ENCODE data around the gene GNAT3.

GNAT3 gene

GRCh38 chr7:80466636-80467035 lies 45.2 kb downstream of the GNAT3 start:
- H3K27ac ChIP-seq, result no peak overlapping the region
- no peaks in the 10 kb centered on the region for H3K4me1 ChIP-seq (ENCODE audit: control insufficient read depth in 1 of 2, insufficient read depth in 1 of 2, low read depth in 1 of 2, low read length in 1 of 2)
- H3K4me3 ChIP-seq (ENCODE audit: low read depth in 1 of 2, low read length in 1 of 2), result no peak overlapping the region
- no peaks in the 10 kb centered on the region for H3K36me3 ChIP-seq
- H3K27me3 ChIP-seq, result no peaks in the 10 kb centered on the region
- H3K9me3 ChIP-seq, result no peaks in the 10 kb centered on the region
- no peak for TF ChIP-seq CTCF (IDR thresholded peaks at IDR 0.05)

GRCh38 chr7:80464211-80464610 lies 47.7 kb downstream of the GNAT3 start:
- Histone ChIP-seq H3K4me1 (ENCODE audit: control insufficient read depth in 1 of 2, insufficient read depth in 1 of 2, low read depth in 1 of 2, low read length in 1 of 2) (no peaks in the 10 kb centered on the region), H3K9me3 (no peaks in the 10 kb centered on the region), H3K36me3 (no peaks in the 10 kb centered on the region), H3K27ac (no peak overlapping the region), H3K27me3 (no peaks in the 10 kb centered on the region), H3K4me3 (ENCODE audit: low read depth in 1 of 2, low read length in 1 of 2) (no peak overlapping the region)
- no peak for TF ChIP-seq CTCF (IDR thresholded peaks at IDR 0.05)

- H3K27ac ChIP-seq, result no peak overlapping the region
- H3K4me1 ChIP-seq (ENCODE audit: control insufficient read depth in 1 of 2, insufficient read depth in 1 of 2, low read depth in 1 of 2, low read length in 1 of 2), result no peaks in the 10 kb centered on the region
- no peaks in the 10 kb centered on the region for H3K9me3 ChIP-seq
- H3K4me3 ChIP-seq (ENCODE audit: low read depth in 1 of 2, low read length in 1 of 2), result no peak overlapping the region
- no peaks in the 10 kb centered on the region for H3K27me3 ChIP-seq
- TF ChIP-seq CTCF (IDR thresholded peaks at IDR 0.05), result no peak
- H3K36me3 ChIP-seq, result no peaks in the 10 kb centered on the region
These were observed 48.5 kb downstream of the GNAT3 start for GRCh38 chr7:80463272-80463920.

- no peaks in the 10 kb centered on the region for H3K4me1 ChIP-seq (ENCODE audit: control insufficient read depth in 1 of 2, insufficient read depth in 1 of 2, low read depth in 1 of 2, low read length in 1 of 2)
- no peak for TF ChIP-seq CTCF (IDR thresholded peaks at IDR 0.05)
- H3K27me3 ChIP-seq, result no peaks in the 10 kb centered on the region
- no peak overlapping the region for H3K4me3 ChIP-seq (ENCODE audit: low read depth in 1 of 2, low read length in 1 of 2)
- H3K27ac ChIP-seq, result no peak overlapping the region
- H3K36me3 ChIP-seq, result no peaks in the 10 kb centered on the region
- no peaks in the 10 kb centered on the region for H3K9me3 ChIP-seq
These were observed 51.0 kb downstream of the GNAT3 start for GRCh38 chr7:80460857-80461256.

GRCh38 chr7:80459776-80460510 lies 51.9 kb downstream of the GNAT3 start:
- no peak overlapping the region for H3K4me3 ChIP-seq (ENCODE audit: low read depth in 1 of 2, low read length in 1 of 2)
- TF ChIP-seq CTCF (IDR thresholded peaks at IDR 0.05), result no peak
- no peaks in the 10 kb centered on the region for H3K9me3 ChIP-seq
- no peaks in the 10 kb centered on the region for H3K27me3 ChIP-seq
- no peak overlapping the region for H3K27ac ChIP-seq
- H3K4me1 ChIP-seq (ENCODE audit: control insufficient read depth in 1 of 2, insufficient read depth in 1 of 2, low read depth in 1 of 2, low read length in 1 of 2), result no peaks in the 10 kb centered on the region
- H3K36me3 ChIP-seq, result no peaks in the 10 kb centered on the region
